H1 (cell line): ENCODE data around the gene SOBP. TPM values are rescaled to one million over a fixed set of nuclear protein-coding genes. Genes with fewer than 3 reads are reported as not detected.

Experiments used
- polyA plus RNA-seq, 7 experiments: library from polyadenylated mRNA; depleted of rRNA in 3 of 7; stranded (reverse) in 5 of 7; unstranded in 2 of 7; fragments of >200 nt in 5 of 7; fragments of 200-250 nt in 2 of 7; gene quantifications; 1 replicate in 5 of 7; 2 replicates in 1 of 7; 4 replicates in 1 of 7; pipeline versions ENCODE4 v1.2.1 to v1.2.3, GENCODE V29; 2011 to 2013; ENCODE audit warnings: missing spikeins in 2 of 7, mixed read lengths in 2 of 7
- total RNA-seq: library from RNA; stranded (reverse); fragmentation: NEBNext Ultra II Directional; extraction: Animal tissue kit (Norgen Biotek cat#: 25700); gene quantifications from 2 replicates; pipeline ENCODE4 v1.2.1, GENCODE V29; 2021
- TF ChIP-seq, protein P1 (sequence below): fragments of 300-600 bp; sonication (generic); IDR thresholded peaks from 2 replicates; pipeline ENCODE4 v1.7.1; 2012; ENCODE audit warnings: low read length, moderate library complexity, mild to moderate bottlenecking, inconsistent platforms; ENCODE audit not compliant: insufficient replicate concordance

SOBP gene
- total and polyA plus RNA-seq, 2 of the 8 experiments (the other 6 are each of a cell fraction or from before 2014, with no cell fraction given): 0.45 to 6.2 TPM

DNA sequence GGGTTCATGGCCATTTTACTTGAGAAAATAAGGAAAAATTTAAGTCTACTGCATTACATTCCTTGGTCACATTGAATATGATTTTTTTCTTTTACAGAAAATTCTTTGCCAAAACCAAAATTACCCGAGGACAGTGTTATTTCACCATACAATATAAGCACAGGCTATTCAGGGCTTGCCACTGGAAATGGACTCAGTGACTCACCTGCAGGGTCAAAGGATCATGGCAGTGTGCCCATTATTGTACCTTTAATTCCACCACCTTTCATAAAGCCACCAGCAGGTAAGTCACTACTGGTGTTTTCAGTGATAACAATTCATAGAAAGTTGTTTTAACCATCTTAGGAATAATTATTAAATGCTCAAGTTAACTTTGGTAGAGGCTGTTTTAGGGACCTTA is 16.2 kb downstream of the SOBP start (continued):
- TF ChIP-seq, protein P1, sequence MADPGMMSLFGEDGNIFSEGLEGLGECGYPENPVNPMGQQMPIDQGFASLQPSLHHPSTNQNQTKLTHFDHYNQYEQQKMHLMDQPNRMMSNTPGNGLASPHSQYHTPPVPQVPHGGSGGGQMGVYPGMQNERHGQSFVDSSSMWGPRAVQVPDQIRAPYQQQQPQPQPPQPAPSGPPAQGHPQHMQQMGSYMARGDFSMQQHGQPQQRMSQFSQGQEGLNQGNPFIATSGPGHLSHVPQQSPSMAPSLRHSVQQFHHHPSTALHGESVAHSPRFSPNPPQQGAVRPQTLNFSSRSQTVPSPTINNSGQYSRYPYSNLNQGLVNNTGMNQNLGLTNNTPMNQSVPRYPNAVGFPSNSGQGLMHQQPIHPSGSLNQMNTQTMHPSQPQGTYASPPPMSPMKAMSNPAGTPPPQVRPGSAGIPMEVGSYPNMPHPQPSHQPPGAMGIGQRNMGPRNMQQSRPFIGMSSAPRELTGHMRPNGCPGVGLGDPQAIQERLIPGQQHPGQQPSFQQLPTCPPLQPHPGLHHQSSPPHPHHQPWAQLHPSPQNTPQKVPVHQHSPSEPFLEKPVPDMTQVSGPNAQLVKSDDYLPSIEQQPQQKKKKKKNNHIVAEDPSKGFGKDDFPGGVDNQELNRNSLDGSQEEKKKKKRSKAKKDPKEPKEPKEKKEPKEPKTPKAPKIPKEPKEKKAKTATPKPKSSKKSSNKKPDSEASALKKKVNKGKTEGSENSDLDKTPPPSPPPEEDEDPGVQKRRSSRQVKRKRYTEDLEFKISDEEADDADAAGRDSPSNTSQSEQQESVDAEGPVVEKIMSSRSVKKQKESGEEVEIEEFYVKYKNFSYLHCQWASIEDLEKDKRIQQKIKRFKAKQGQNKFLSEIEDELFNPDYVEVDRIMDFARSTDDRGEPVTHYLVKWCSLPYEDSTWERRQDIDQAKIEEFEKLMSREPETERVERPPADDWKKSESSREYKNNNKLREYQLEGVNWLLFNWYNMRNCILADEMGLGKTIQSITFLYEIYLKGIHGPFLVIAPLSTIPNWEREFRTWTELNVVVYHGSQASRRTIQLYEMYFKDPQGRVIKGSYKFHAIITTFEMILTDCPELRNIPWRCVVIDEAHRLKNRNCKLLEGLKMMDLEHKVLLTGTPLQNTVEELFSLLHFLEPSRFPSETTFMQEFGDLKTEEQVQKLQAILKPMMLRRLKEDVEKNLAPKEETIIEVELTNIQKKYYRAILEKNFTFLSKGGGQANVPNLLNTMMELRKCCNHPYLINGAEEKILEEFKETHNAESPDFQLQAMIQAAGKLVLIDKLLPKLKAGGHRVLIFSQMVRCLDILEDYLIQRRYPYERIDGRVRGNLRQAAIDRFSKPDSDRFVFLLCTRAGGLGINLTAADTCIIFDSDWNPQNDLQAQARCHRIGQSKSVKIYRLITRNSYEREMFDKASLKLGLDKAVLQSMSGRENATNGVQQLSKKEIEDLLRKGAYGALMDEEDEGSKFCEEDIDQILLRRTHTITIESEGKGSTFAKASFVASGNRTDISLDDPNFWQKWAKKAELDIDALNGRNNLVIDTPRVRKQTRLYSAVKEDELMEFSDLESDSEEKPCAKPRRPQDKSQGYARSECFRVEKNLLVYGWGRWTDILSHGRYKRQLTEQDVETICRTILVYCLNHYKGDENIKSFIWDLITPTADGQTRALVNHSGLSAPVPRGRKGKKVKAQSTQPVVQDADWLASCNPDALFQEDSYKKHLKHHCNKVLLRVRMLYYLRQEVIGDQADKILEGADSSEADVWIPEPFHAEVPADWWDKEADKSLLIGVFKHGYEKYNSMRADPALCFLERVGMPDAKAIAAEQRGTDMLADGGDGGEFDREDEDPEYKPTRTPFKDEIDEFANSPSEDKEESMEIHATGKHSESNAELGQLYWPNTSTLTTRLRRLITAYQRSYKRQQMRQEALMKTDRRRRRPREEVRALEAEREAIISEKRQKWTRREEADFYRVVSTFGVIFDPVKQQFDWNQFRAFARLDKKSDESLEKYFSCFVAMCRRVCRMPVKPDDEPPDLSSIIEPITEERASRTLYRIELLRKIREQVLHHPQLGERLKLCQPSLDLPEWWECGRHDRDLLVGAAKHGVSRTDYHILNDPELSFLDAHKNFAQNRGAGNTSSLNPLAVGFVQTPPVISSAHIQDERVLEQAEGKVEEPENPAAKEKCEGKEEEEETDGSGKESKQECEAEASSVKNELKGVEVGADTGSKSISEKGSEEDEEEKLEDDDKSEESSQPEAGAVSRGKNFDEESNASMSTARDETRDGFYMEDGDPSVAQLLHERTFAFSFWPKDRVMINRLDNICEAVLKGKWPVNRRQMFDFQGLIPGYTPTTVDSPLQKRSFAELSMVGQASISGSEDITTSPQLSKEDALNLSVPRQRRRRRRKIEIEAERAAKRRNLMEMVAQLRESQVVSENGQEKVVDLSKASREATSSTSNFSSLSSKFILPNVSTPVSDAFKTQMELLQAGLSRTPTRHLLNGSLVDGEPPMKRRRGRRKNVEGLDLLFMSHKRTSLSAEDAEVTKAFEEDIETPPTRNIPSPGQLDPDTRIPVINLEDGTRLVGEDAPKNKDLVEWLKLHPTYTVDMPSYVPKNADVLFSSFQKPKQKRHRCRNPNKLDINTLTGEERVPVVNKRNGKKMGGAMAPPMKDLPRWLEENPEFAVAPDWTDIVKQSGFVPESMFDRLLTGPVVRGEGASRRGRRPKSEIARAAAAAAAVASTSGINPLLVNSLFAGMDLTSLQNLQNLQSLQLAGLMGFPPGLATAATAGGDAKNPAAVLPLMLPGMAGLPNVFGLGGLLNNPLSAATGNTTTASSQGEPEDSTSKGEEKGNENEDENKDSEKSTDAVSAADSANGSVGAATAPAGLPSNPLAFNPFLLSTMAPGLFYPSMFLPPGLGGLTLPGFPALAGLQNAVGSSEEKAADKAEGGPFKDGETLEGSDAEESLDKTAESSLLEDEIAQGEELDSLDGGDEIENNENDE: no peak
- TF ChIP-seq, all 59 proteins: peak for 0
